OCI-LY7 (cell line): ENCODE data around the gene SMG6. TPM values are rescaled to one million over a fixed set of nuclear protein-coding genes. Genes with fewer than 3 reads are reported as not detected.

ENCODE experiments used
- BruUV-seq: library from RNA; stranded (reverse); fragments of 400-500 nt; replicated peaks from 2 replicates; lab custom pipeline; 2021; lab: Mats Ljungman, UMichigan
- CTCF ChIA-PET: fragments of 300-600 bp; sonication (Branson Sonifier 250); formaldehyde crosslinking; loops from one replicate; lab custom pipeline; 2022; ENCODE audit warnings: antibody characterized with exemption; ENCODE audit not compliant: unreplicated experiment; lab: Charles Lee
- POLR2A ChIA-PET: fragments of 300-600 bp; sonication (Branson Sonifier 250); formaldehyde crosslinking; loops from one replicate; lab custom pipeline; 2022; ENCODE audit warnings: antibody characterized with exemption; lab: Charles Lee
- DNase-seq: peaks from one replicate; pipeline ENCODE4 v3.0.0-alpha.2; 2015; ENCODE audit warnings: low spot score
- H2AFZ ChIP-seq: fragments of 200-600 bp; sonication (generic), shearing (Covaris generic); 2 replicates; pipeline ENCODE4 v1.6.1; 2014; ENCODE audit warnings: mild to moderate bottlenecking, antibody characterized with exemption, low read length, moderate library complexity
- H3K27ac ChIP-seq: fragments of 200-600 bp; sonication (generic); 2 replicates; pipeline ENCODE4 v1.5.1; 2014; ENCODE audit warnings: mixed run types, low read depth, mild to moderate bottlenecking, moderate library complexity, low read length, inconsistent platforms; ENCODE audit not compliant: poor library complexity, severe bottlenecking
- H3K36me3 ChIP-seq: fragments of 200-600 bp; sonication (generic); 2 replicates; pipeline ENCODE4 v1.6.1; 2014; ENCODE audit warnings: mild to moderate bottlenecking, antibody characterized with exemption, low read length, moderate library complexity, mixed read lengths; ENCODE audit not compliant: insufficient read depth
- H3K4me1 ChIP-seq: fragments of 200-600 bp; sonication (generic); 2 replicates; pipeline ENCODE4 v1.5.1; 2014; ENCODE audit warnings: mild to moderate bottlenecking, low read length; ENCODE audit not compliant: insufficient read depth, poor library complexity, severe bottlenecking
- H3K4me2 ChIP-seq: fragments of 200-600 bp; sonication (generic); 2 replicates; pipeline ENCODE4 v1.6.1; 2014; ENCODE audit warnings: mild to moderate bottlenecking, low read length
- H3K4me3 ChIP-seq: fragments of 200-600 bp; sonication (generic); 2 replicates; pipeline ENCODE4 v1.5.1; 2014; ENCODE audit warnings: mild to moderate bottlenecking, low read depth, low read length; ENCODE audit not compliant: poor library complexity, severe bottlenecking
- H3K79me2 ChIP-seq: fragments of 200-600 bp; sonication (generic); 2 replicates; pipeline ENCODE4 v1.6.1; 2016; ENCODE audit warnings: low read depth, mild to moderate bottlenecking, low read length, moderate library complexity, mixed read lengths; ENCODE audit not compliant: insufficient read depth
- H3K9me2 ChIP-seq: fragments of 200-600 bp; sonication (generic); 2 replicates; pipeline ENCODE4 v1.6.1; 2016; ENCODE audit warnings: mild to moderate bottlenecking, low read length, mixed read lengths; ENCODE audit not compliant: insufficient read depth
- H3K9me3 ChIP-seq: fragments of 200-600 bp; sonication (generic); 2 replicates; pipeline ENCODE4 v1.6.1; 2014; ENCODE audit warnings: mild to moderate bottlenecking, mixed run types, low read length, mixed read lengths
- H4K20me1 ChIP-seq: fragments of 200-600 bp; sonication (generic); 2 replicates; pipeline ENCODE4 v1.6.1; 2014; ENCODE audit warnings: mild to moderate bottlenecking, antibody characterized with exemption, low read length, moderate library complexity, mixed read lengths; ENCODE audit not compliant: insufficient read depth
- EZH2phosphoT487 ChIP-seq: fragments of 200-600 bp; sonication (generic); IDR thresholded peaks from 2 replicates; pipeline ENCODE4 v1.6.1; 2018; ENCODE audit warnings: low read depth, borderline replicate concordance, mild to moderate bottlenecking, mixed run types, antibody characterized with exemption, low read length, moderate library complexity, mixed read lengths
- intact Hi-C: fragments of 100-400 bp; cut with micrococcal nuclease; formaldehyde crosslinking; loops from one replicate; pipeline ENCODE4 v1.10.0; 2022; ENCODE audit not compliant: unreplicated experiment
- total RNA-seq, 2 experiments: library from RNA; depleted of rRNA in 1 of 2; stranded (reverse); fragments of >200 nt in 1 of 2; shearing (Covaris generic) in 1 of 2; gene quantifications; 2 replicates each; pipeline ENCODE4 v1.2.3, GENCODE V29; 2014 to 2022
- TF ChIP-seq, protein P1 (sequence below): fragments of 200-600 bp; sonication (generic); conservative IDR thresholded peaks from 2 replicates; pipeline ENCODE4 v1.5.1; 2014; ENCODE audit warnings: mild to moderate bottlenecking, antibody characterized with exemption, low read length, moderate library complexity, mixed read lengths

SMG6 gene
- total RNA-seq, 2 experiments from 2014 or later: 12.5 to 17.8 TPM

GRCh38 chr17:2041561-2042389 is 261.8 kb downstream of the SMG6 start, which contains the start of gene OVCA2:
OVCA2 (plus strand) TSS chr17:2042022; CDS start chr17:2042048, 26 bp downstream.
- Histone ChIP-seq H2AFZ (peak within 1 kb of the TSS; percentile 74), H3K4me1 (peaks cover 15% of the 10 kb centered on the region), H3K79me2 (peaks cover 6% of the 10 kb centered on the region; the same call in 1 of the 2 replicates), H3K9me2 (no peaks in the 10 kb centered on the region), H3K4me3 (peak within 1 kb of the TSS; percentile 74), H3K27ac (peak within 1 kb of the TSS; percentile 42), H3K36me3 (peaks cover 46% of the 10 kb centered on the region), H3K9me3 (no peaks in the 10 kb centered on the region), H4K20me1 (no peaks in the 10 kb centered on the region), H3K4me2 (peak within 1 kb of the TSS; percentile 89)
- intact Hi-C loops: no loop called here
- POLR2A ChIA-PET: no interaction called here
- TF ChIP-seq, protein P1, sequence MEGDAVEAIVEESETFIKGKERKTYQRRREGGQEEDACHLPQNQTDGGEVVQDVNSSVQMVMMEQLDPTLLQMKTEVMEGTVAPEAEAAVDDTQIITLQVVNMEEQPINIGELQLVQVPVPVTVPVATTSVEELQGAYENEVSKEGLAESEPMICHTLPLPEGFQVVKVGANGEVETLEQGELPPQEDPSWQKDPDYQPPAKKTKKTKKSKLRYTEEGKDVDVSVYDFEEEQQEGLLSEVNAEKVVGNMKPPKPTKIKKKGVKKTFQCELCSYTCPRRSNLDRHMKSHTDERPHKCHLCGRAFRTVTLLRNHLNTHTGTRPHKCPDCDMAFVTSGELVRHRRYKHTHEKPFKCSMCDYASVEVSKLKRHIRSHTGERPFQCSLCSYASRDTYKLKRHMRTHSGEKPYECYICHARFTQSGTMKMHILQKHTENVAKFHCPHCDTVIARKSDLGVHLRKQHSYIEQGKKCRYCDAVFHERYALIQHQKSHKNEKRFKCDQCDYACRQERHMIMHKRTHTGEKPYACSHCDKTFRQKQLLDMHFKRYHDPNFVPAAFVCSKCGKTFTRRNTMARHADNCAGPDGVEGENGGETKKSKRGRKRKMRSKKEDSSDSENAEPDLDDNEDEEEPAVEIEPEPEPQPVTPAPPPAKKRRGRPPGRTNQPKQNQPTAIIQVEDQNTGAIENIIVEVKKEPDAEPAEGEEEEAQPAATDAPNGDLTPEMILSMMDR: peak; percentile 67
- no peak for TF ChIP-seq EZH2phosphoT487
- no TSS peak for BruUV-seq
- peak; percentile 98 for DNase-seq
- CTCF ChIA-PET: interaction anchor here (1.0 kb wide), 1 partner anchor 138 kb away, joined by 4 read pairs; no protein-coding TSS in a partner anchor

DNA sequence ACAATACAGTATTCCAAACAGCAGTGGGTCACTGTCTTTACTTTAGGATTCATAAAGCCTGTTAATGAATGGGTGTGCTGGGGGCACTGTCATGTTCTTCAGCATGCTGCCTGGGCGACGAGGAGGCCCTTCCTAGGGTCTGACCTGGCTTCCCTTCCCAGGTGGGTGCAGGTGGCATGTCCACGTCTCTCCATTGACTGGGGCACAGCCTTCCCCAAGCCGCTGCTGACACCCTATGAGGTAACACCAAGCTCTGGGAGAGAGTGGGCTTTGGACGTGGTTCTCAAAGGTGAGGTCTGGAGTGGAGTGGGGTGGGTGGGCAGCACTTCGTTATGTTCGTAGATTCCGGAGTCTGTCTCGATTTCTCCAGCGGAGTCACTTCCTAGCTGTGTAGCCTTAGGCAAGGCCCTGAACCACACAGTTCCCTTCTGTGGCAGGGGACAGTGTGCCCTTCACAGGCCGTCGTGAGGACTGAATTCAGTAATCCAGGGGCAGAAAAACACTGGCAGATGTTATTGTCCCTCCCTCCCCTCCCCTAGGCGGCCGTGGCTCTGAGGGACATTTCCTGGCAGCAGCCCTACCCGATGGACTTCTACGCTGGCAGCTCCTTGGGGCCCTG is 262.5 kb downstream of the SMG6 start:
- no peak for TF ChIP-seq EZH2phosphoT487
- TF ChIP-seq, protein P1: no peak
- peak overlapping the region; percentile 50 for H3K4me2 ChIP-seq
- no TSS peak for BruUV-seq
- H3K4me3 ChIP-seq: peak overlapping the region; percentile 74
- no peak overlapping the region for H3K27ac ChIP-seq
- peaks cover 53% of the 10 kb centered on the region for H3K36me3 ChIP-seq
- H3K4me1 ChIP-seq: peaks cover 15% of the 10 kb centered on the region
- DNase-seq: no peak
- no peaks in the 10 kb centered on the region for H3K9me2 ChIP-seq
- no peaks in the 10 kb centered on the region for H4K20me1 ChIP-seq
- H3K79me2 ChIP-seq: peaks cover 6% of the 10 kb centered on the region; the same call in 1 of the 2 replicates
- CTCF ChIA-PET: no interaction called here
- H2AFZ ChIP-seq: no peak overlapping the region
- H3K9me3 ChIP-seq: no peaks in the 10 kb centered on the region
- intact Hi-C loops: no loop called here
- POLR2A ChIA-PET: no interaction called here
